GM23248 (cell line): ENCODE data around the gene RHNO1.

Source experiments
- EZH2 ChIP-seq: fragments of 200-600 bp; sonication (generic); IDR thresholded peaks from 2 replicates; pipeline ENCODE4 v1.6.1; 2018; ENCODE audit warnings: antibody characterized with exemption, mild to moderate bottlenecking; ENCODE audit not compliant: insufficient read depth, poor library complexity, severe bottlenecking
- EZH2phosphoT487 ChIP-seq: fragments of 200-600 bp; sonication (generic); IDR thresholded peaks from 2 replicates; pipeline ENCODE4 v1.6.1; 2018; ENCODE audit warnings: antibody characterized with exemption, moderate library complexity, mild to moderate bottlenecking, low read depth; ENCODE audit not compliant: insufficient read depth

DNA sequence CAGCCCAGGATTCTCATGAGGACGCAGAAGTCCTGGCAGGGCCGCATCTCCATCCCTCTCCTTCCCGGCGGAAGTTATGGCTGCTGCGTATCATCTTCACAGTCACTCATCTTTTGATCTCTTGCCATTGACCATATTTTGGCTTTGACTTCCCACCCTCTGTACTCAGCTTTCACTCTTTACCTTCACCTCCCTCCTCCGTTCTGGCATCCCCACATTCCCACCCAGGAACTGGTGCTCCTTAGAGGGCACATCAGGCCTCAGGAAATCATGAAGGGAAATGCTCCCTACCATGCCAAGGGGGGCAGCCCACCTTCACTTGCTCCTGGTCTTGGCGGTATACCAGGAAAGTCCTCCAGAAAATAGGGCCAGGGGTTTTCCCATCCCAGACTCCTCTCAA, 21.5 kb upstream of the RHNO1 start:
- TF ChIP-seq EZH2phosphoT487, result no peak
- no peak for TF ChIP-seq EZH2
